GM20431 (cell line): ENCODE measurements around the gene JMJD6.
"Not testable (repeated sequence)": the region's sequence is repeated elsewhere in the genome, so short reads cannot be mapped to it uniquely, and the experiment has no call there.

ENCODE experiments used
- in situ Hi-C: fragments of 300-500 bp; cut with MseI, MboI; formaldehyde crosslinking; loops from one replicate; pipeline ENCODE4 v1.15.0; 2020; ENCODE audit warnings: low sequenced_read_pairs; ENCODE audit not compliant: unreplicated experiment

The JMJD6 gene

GRCh38 chr17:76726231-76726775, at the start of gene JMJD6:
Gene JMJD6 (minus strand): TSS chr17:76726606. CDS start chr17:76726475, 131 bp downstream.
- in situ Hi-C loops: no loop called here

- in situ Hi-C loops: no loop called here
These were observed 48.7 kb upstream of the JMJD6 start for GRCh38 chr17:76775021-76775600.

GRCh38 chr17:76772842-76773525, 46.6 kb upstream of the JMJD6 start:
- in situ Hi-C loops: no loop called here

- in situ Hi-C loops: no loop called here
These were observed 32.2 kb upstream of the JMJD6 start for GRCh38 chr17:76758570-76758969.

GRCh38 chr17:76757256-76757655, 30.9 kb upstream of the JMJD6 start:
- in situ Hi-C loops: no loop called here

- in situ Hi-C loops: no loop called here
These were observed 28.9 kb upstream of the JMJD6 start for GRCh38 chr17:76755285-76755684.

GRCh38 chr17:76753061-76753961, 26.9 kb upstream of the JMJD6 start:
- in situ Hi-C loops: no loop called here

GRCh38 chr17:76752006-76752405, 25.6 kb upstream of the JMJD6 start:
- in situ Hi-C loops: no loop called here

- in situ Hi-C loops: no loop called here
These were observed 25.1 kb upstream of the JMJD6 start for GRCh38 chr17:76751416-76751993.

GRCh38 chr17:76748657-76749056, 22.3 kb upstream of the JMJD6 start:
- in situ Hi-C loops: no loop called here

- in situ Hi-C loops: no loop called here
These were observed 21.4 kb upstream of the JMJD6 start for GRCh38 chr17:76747716-76748363.

GRCh38 chr17:76745785-76746184, 19.4 kb upstream of the JMJD6 start:
- in situ Hi-C loops: not testable (repeated sequence)

- in situ Hi-C loops: no loop called here
These were observed 18.3 kb upstream of the JMJD6 start for GRCh38 chr17:76744747-76745146.

GRCh38 chr17:76742958-76743357, 16.6 kb upstream of the JMJD6 start:
- in situ Hi-C loops: no loop called here

- in situ Hi-C loops: no loop called here
These were observed 14.1 kb upstream of the JMJD6 start for GRCh38 chr17:76740329-76741118.

- in situ Hi-C loops: not testable (repeated sequence)
These were observed 13.2 kb upstream of the JMJD6 start for GRCh38 chr17:76739568-76740115.

- in situ Hi-C loops: no loop called here
These were observed 12.1 kb upstream of the JMJD6 start for GRCh38 chr17:76738468-76738850.

- in situ Hi-C loops: no loop called here
These were observed 11.5 kb upstream of the JMJD6 start, which contains the start of gene MFSD11 for GRCh38 chr17:76737676-76738467. Gene MFSD11 (plus strand): TSS chr17:76738119. CDS start chr17:76738353, 234 bp downstream.
